Measurements from ENCODE around the gene PRR15. TPM values are rescaled to one million over a fixed set of nuclear protein-coding genes. Genes with fewer than 3 reads are reported as not detected.

The PRR15 gene
- total RNA-seq, 1 donor from 2014 or later, result 4.1 TPM

- Histone ChIP-seq H3K9me3 (no peaks in the 10 kb centered on the region), H3K4me1 (peaks cover 4% of the 10 kb centered on the region), H3K4me3 (no peak overlapping the region), H3K36me3 (no peaks in the 10 kb centered on the region), H3K27me3 (ENCODE audit: low read depth) (no peaks in the 10 kb centered on the region), H3K27ac (no peak overlapping the region)
- DNase-seq, result no peak
- intact Hi-C loops (cut with DNase I), result no loop called here
- no peak for ATAC-seq
- TF ChIP-seq CTCF (IDR thresholded peaks at IDR 0.05), result no peak
Observed at GRCh38 chr7:29614229-29614628, 50.6 kb downstream of the PRR15 start.

Other genes with a start within 250 kb of the PRR15 start
- 0.95 TPM for gene WIPF3, start 242.7 kb downstream of the PRR15 start, total RNA-seq

All from lower lobe of right lung (tissue), 2 donors.